GM12878 (cell line): ENCODE results near the gene PPP1CC. TPM values are rescaled to one million over a fixed set of nuclear protein-coding genes. Genes with fewer than 3 reads are reported as not detected.

ENCODE experiments used
- ATAC-seq: fragments of 200-7000 bp; cut with Tn5 transposase; 3 replicates; pipeline ENCODE4 v1.9.1; 2020; ENCODE audit warnings: mild to moderate bottlenecking, moderate library complexity
- BruUV-seq: library from RNA; stranded (reverse); fragments of 400-500 nt; replicated peaks from 2 replicates; lab custom pipeline; 2021; lab: Mats Ljungman, UMichigan
- CTCF ChIA-PET: fragments of 300-600 bp; sonication (Branson Sonifier 250); formaldehyde crosslinking; extraction: SDS; loops from one replicate; lab custom pipeline; 2021; ENCODE audit warnings: inconsistent platforms; lab: Yijun Ruan, JAX
- POLR2A ChIA-PET: fragments of 350-600 bp; formaldehyde crosslinking; extraction: SDS; loops from one replicate; lab custom pipeline; 2021; ENCODE audit warnings: inconsistent platforms; lab: Charles Lee
- RAD21 ChIA-PET: fragments of 300-600 bp; sonication (Branson Sonifier 250); formaldehyde crosslinking; loops from one replicate; lab custom pipeline; 2023; ENCODE audit warnings: antibody characterized with exemption; ENCODE audit not compliant: unreplicated experiment; lab: Charles Lee
- SMC1A ChIA-PET: fragments of 300-600 bp; sonication (Branson Sonifier 250); formaldehyde crosslinking; loops from one replicate; lab custom pipeline; 2023; ENCODE audit not compliant: unreplicated experiment, uncharacterized antibody; lab: Charles Lee
- DNase-seq: peaks from one replicate; pipeline ENCODE4 v3.0.0-alpha.2; 2011; ENCODE audit warnings: low read depth, low spot score
- FAIRE-seq: peaks from 3 replicates; lab custom pipeline; 2011; peaks lifted over from hg19 to GRCh38; lab: Jason Lieb, UNC
- H2AFZ ChIP-seq: 2 replicates; pipeline ENCODE4 v1.6.0; 2011; ENCODE audit warnings: low read depth, low read length, control low read depth; ENCODE audit not compliant: control insufficient read depth
- H3K27ac ChIP-seq: 2 replicates; pipeline ENCODE4 v1.5.1; 2011; ENCODE audit warnings: control low read depth; ENCODE audit not compliant: control insufficient read depth, insufficient read depth
- H3K27me3 ChIP-seq, 2 experiments: replicated peaks in 1 of 2; 2 replicates each; pipeline versions ENCODE4 v1.6.0 to v1.6.1; 2011; ENCODE audit warnings: low read length in 1 of 2; ENCODE audit not compliant: control insufficient read depth in 2 of 2, insufficient read depth in 2 of 2
- H3K36me3 ChIP-seq, 2 experiments: 2 replicates each; pipeline ENCODE4 v1.5.1; 2011; ENCODE audit warnings: low read length in 1 of 2; ENCODE audit not compliant: control insufficient read depth in 2 of 2, insufficient read depth in 2 of 2
- H3K4me1 ChIP-seq: 2 replicates; pipeline ENCODE4 v1.6.1; 2011; ENCODE audit warnings: mild to moderate bottlenecking, low read length, moderate library complexity, mixed read lengths; ENCODE audit not compliant: control insufficient read depth, insufficient read depth
- H3K4me2 ChIP-seq: 2 replicates; pipeline ENCODE4 v1.6.0; 2011; ENCODE audit warnings: control low read depth; ENCODE audit not compliant: control insufficient read depth, insufficient read depth
- H3K4me3 ChIP-seq: fragments of 200-600 bp; sonication (generic); 2 replicates; pipeline ENCODE4 v1.5.1; 2016
- H3K79me2 ChIP-seq: 2 replicates; pipeline ENCODE4 v1.6.0; 2011; ENCODE audit warnings: low read length; ENCODE audit not compliant: control insufficient read depth, insufficient read depth
- H3K9ac ChIP-seq: 2 replicates; pipeline ENCODE4 v1.8.0; 2011; ENCODE audit warnings: low read length, control low read depth, mixed read lengths; ENCODE audit not compliant: control insufficient read depth, insufficient read depth
- H3K9me3 ChIP-seq: replicated peaks from 3 replicates; pipeline ENCODE4 v1.5.1; 2011; ENCODE audit warnings: mild to moderate bottlenecking, low read length; ENCODE audit not compliant: control insufficient read depth, insufficient read depth
- H4K20me1 ChIP-seq: 2 replicates; pipeline ENCODE4 v1.6.0; 2011; ENCODE audit not compliant: control insufficient read depth, insufficient read depth
- CBX5 ChIP-seq: sonication (generic); IDR thresholded peaks from 2 replicates; pipeline ENCODE4 v1.6.1; 2016; ENCODE audit warnings: low read depth, moderate library complexity, mild to moderate bottlenecking, inconsistent platforms
- CEBPZ ChIP-seq: fragments of 150-350 bp; IDR thresholded peaks from 2 replicates; pipeline ENCODE4 v1.6.1; 2016; ENCODE audit warnings: low read depth, low read length
- DPF2 ChIP-seq: fragments of 450-650 bp; IDR thresholded peaks from 2 replicates; pipeline ENCODE4 v1.6.1; 2017; ENCODE audit warnings: mild to moderate bottlenecking
- GABPA ChIP-seq: IDR thresholded peaks from 2 replicates; pipeline ENCODE4 v1.6.1; 2014; ENCODE audit warnings: antibody characterized with exemption, low read depth, mild to moderate bottlenecking, inconsistent platforms
- JUND ChIP-seq: IDR thresholded peaks from 2 replicates; pipeline ENCODE4 v1.6.1; 2012; ENCODE audit warnings: low read depth, mild to moderate bottlenecking, low read length, improper control_type of control experiment, moderate library complexity
- KAT2A ChIP-seq: conservative IDR thresholded peaks from 2 replicates; pipeline ENCODE4 v1.6.1; 2011; ENCODE audit warnings: low read depth, low read length; ENCODE audit not compliant: control insufficient read depth
- MEF2A ChIP-seq: IDR thresholded peaks from 2 replicates; pipeline ENCODE4 v1.6.1; 2011; ENCODE audit warnings: low read depth, mild to moderate bottlenecking, low read length, moderate library complexity; ENCODE audit not compliant: insufficient read depth
- MXI1 ChIP-seq: fragments of 150-350 bp; IDR thresholded peaks from 2 replicates; pipeline ENCODE4 v1.6.1; 2011; ENCODE audit warnings: low read depth, mild to moderate bottlenecking, inconsistent platforms, low read length, improper control_type of control experiment
- NBN ChIP-seq: fragments of 450-650 bp; IDR thresholded peaks from 2 replicates; pipeline ENCODE4 v1.6.1; 2016
- NFYA ChIP-seq: IDR thresholded peaks from 2 replicates; pipeline ENCODE4 v1.6.1; 2011; ENCODE audit warnings: low read depth, mild to moderate bottlenecking, low read length, improper control_type of control experiment, borderline replicate concordance
- PAX8 ChIP-seq: fragments of 450-650 bp; IDR thresholded peaks from 2 replicates; pipeline ENCODE4 v1.6.1; 2017; ENCODE audit warnings: mild to moderate bottlenecking, moderate library complexity
- POLR2AphosphoS5 ChIP-seq: IDR thresholded peaks from 2 replicates; pipeline ENCODE4 v1.6.1; 2011; ENCODE audit warnings: mild to moderate bottlenecking, low read length, inconsistent platforms
- PRDM15 ChIP-seq: fragments of 450-650 bp; formaldehyde crosslinking; IDR thresholded peaks from 2 replicates; pipeline ENCODE4 v1.4.0; 2020; ENCODE audit warnings: mild to moderate bottlenecking, moderate library complexity
- RCOR1 ChIP-seq: conservative IDR thresholded peaks from 2 replicates; pipeline ENCODE4 v1.6.1; 2012; ENCODE audit warnings: low read depth, low read length, improper control_type of control experiment
- STAT1 ChIP-seq: fragments of 450-650 bp; conservative IDR thresholded peaks from 2 replicates; pipeline ENCODE4 v1.6.1; 2014; ENCODE audit warnings: antibody characterized with exemption, mild to moderate bottlenecking
- SUZ12 ChIP-seq: fragments of 200-600 bp; sonication (generic); IDR thresholded peaks from one replicate; pipeline ENCODE4 v1.6.1; 2018; ENCODE audit warnings: antibody characterized with exemption, mild to moderate bottlenecking; ENCODE audit not compliant: unreplicated experiment
- TCF7 ChIP-seq: IDR thresholded peaks from 2 replicates; pipeline ENCODE4 v1.6.1; 2014; ENCODE audit warnings: antibody characterized with exemption, borderline replicate concordance
- WGBS: methylation state at CpG from one replicate; pipeline ENCODE4 v1.1.6; 2016; ENCODE audit warnings: low lambda C conversion rate; ENCODE audit not compliant: insufficient replicate concordance, insufficient coverage; ENCODE audit errors: missing lambda C conversion rate; 5-methylcytosine and 5-hydroxymethylcytosine counted together
- in situ Hi-C: fragments of 300-500 bp; cut with MboI; formaldehyde crosslinking; loops from 9 replicates; pipeline ENCODE4 v1.14.3; 2018; ENCODE audit warnings: mixed read lengths
- intact Hi-C: fragments of 100-400 bp; cut with micrococcal nuclease; formaldehyde crosslinking; loops from one replicate; pipeline ENCODE4 v1.14.2; 2022; ENCODE audit not compliant: unreplicated experiment
- polyA plus RNA-seq, 11 experiments: library from polyadenylated mRNA; depleted of rRNA in 4 of 11; unstranded in 6 of 11; stranded (reverse) in 5 of 11; fragments of >200 nt; fragmentation: Nextera tagmentation in 4 of 11; fragmentation: Illumina TruSeq in 1 of 11; extraction: Ambion mirVana in 4 of 11; extraction: Trizol in 1 of 11; gene quantifications; 1 replicate in 1 of 11; 2 replicates in 10 of 11; pipeline versions ENCODE4 v1.2.1 to v1.2.3, GENCODE V29; 2011 to 2016; ENCODE audit warnings: inconsistent platforms in 2 of 11, missing spikeins in 2 of 11, low read depth in 1 of 11
- total RNA-seq, 4 experiments: library from RNA; depleted of rRNA in 3 of 4; stranded (reverse); fragments of >200 nt in 3 of 4; fragmentation: Illumina TruSeq in 1 of 4; extraction: Trizol in 1 of 4; gene quantifications; 2 replicates each; pipeline versions ENCODE4 v1.2.1 to v1.2.3, GENCODE V29; 2013 to 2021

The PPP1CC gene
- total and polyA plus RNA-seq, 10 of the 15 experiments (the other 5 are each of a cell fraction or from before 2014, with no cell fraction given): 64.4 to 279 (median 157) TPM

GRCh38 chr12:110694330-110694901 lies 48.3 kb downstream of the PPP1CC start (continued):
- TF ChIP-seq PRDM15 (CRISPR knock-in tag): no peak

- no peaks in the 10 kb centered on the region for H3K9me3 ChIP-seq
- H3K4me1 ChIP-seq: peaks cover 49% of the 10 kb centered on the region
- no peak for ATAC-seq
- H3K27me3 ChIP-seq: no peaks in the 10 kb centered on the region
- no peak for FAIRE-seq
- no peak overlapping the region for H3K4me2 ChIP-seq
- H3K9ac ChIP-seq: no peak overlapping the region
- ChIA-PET CTCF (interaction anchor here (1.1 to 3.1 kb wide), 5 partner anchors 38 to 244 kb away, joined by 3 to 25 read pairs (median 4); partner anchors contain the start of gene ARPC3), SMC1A (interaction anchor here (0.6 to 3.2 kb wide), 11 partner anchors 11 to 186 kb away, joined by 3 to 27 read pairs (median 4); partner anchors contain the start of gene TCTN1), RAD21 (interaction anchor here (0.7 to 3.3 kb wide), 7 partner anchors 8 to 181 kb away, joined by 3 to 15 read pairs (median 4); partner anchors contain the start of gene TCTN1), POLR2A (interaction anchor here (0.7 to 1.2 kb wide), 4 partner anchors 20 to 150 kb away, joined by 3 to 5 read pairs (median 4); no protein-coding TSS in a partner anchor)
- WGBS: 97% methylated on average over 7 of the region's 7 CpGs
- in situ Hi-C loops: no loop called here
- H4K20me1 ChIP-seq: no peaks in the 10 kb centered on the region
- no TSS peak for BruUV-seq
- peaks cover 2% of the 10 kb centered on the region for H3K79me2 ChIP-seq
- H3K36me3 ChIP-seq: no peaks in the 10 kb centered on the region
- no peak overlapping the region for H2AFZ ChIP-seq
- no peak for DNase-seq
- no peak overlapping the region for H3K4me3 ChIP-seq
- intact Hi-C loops: no loop called here
- H3K27ac ChIP-seq: no peak overlapping the region
- TF ChIP-seq RCOR1 (no peak), NFYA (no peak), MEF2A (no peak), SUZ12 (no peak), POLR2AphosphoS5 (no peak), STAT1 (no peak), GABPA (no peak), CEBPZ (no peak), KAT2A (no peak), PAX8 (no peak), DPF2 (no peak), TCF7 (no peak), JUND (no peak), MXI1 (no peak), CBX5 (no peak), NBN (no peak)
These were observed 49.0 kb downstream of the PPP1CC start for GRCh38 chr12:110693731-110694130.
